GM21526 (cell line): Measurements from ENCODE around the gene ADPRHL1.

Experiments used
- ATAC-seq: cut with Tn5 transposase; IDR thresholded peaks from one replicate; pipeline ENCODE4 v1.9.1; 2021; ENCODE audit warnings: moderate library complexity; ENCODE audit not compliant: unreplicated experiment, low FRiP score

Gene ADPRHL1

GRCh38 chr13:113420232-113420631 lies 33.1 kb downstream of the ADPRHL1 start:
- no peak for ATAC-seq

- no peak for ATAC-seq
These were observed 33.6 kb downstream of the ADPRHL1 start for GRCh38 chr13:113419531-113420193.

- ATAC-seq, result no peak
These were observed 34.6 kb downstream of the ADPRHL1 start for GRCh38 chr13:113418722-113419049.

- ATAC-seq, result no peak
These were observed 35.2 kb downstream of the ADPRHL1 start for GRCh38 chr13:113417836-113418721.

- ATAC-seq, result no peak
These were observed 36.1 kb downstream of the ADPRHL1 start for GRCh38 chr13:113417008-113417751.

GRCh38 chr13:113415825-113416224 lies 37.5 kb downstream of the ADPRHL1 start:
- ATAC-seq, result no peak

- ATAC-seq, result no peak
These were observed 38.3 kb downstream of the ADPRHL1 start for GRCh38 chr13:113415032-113415431.

- ATAC-seq, result no peak
These were observed 39.0 kb downstream of the ADPRHL1 start for GRCh38 chr13:113414335-113414734.

GRCh38 chr13:113413898-113414282 lies 39.4 kb downstream of the ADPRHL1 start:
- ATAC-seq, result no peak

GRCh38 chr13:113413178-113413897 lies 40.0 kb downstream of the ADPRHL1 start:
- ATAC-seq, result no peak

- no peak for ATAC-seq
These were observed 40.8 kb downstream of the ADPRHL1 start for GRCh38 chr13:113412440-113412839.

GRCh38 chr13:113411216-113412023 lies 41.9 kb downstream of the ADPRHL1 start:
- no peak for ATAC-seq

GRCh38 chr13:113410472-113411201 lies 42.7 kb downstream of the ADPRHL1 start:
- ATAC-seq, result no peak

GRCh38 chr13:113408562-113408961 lies 44.7 kb downstream of the ADPRHL1 start:
- ATAC-seq, result no peak

GRCh38 chr13:113407531-113408393 lies 45.5 kb downstream of the ADPRHL1 start:
- ATAC-seq, result no peak

- no peak for ATAC-seq
These were observed 46.2 kb downstream of the ADPRHL1 start for GRCh38 chr13:113407103-113407530.

- no peak for ATAC-seq
These were observed 46.8 kb downstream of the ADPRHL1 start for GRCh38 chr13:113406321-113407102.
